Ovary (tissue), 3 donors: Measurements from ENCODE around the gene CPE.

Experiments used
- POLR2A ChIP-seq: fragments of 450-650 bp; IDR thresholded peaks from one replicate; pipeline ENCODE4 v1.6.1; 2017; ENCODE audit warnings: antibody characterized with exemption, mild to moderate bottlenecking, moderate library complexity
- TF ChIP-seq, protein P1 (sequence below), 3 donors: fragments of 450-650 bp in 2 of 3; fragments of 200-600 bp in 1 of 3; IDR thresholded peaks; one replicate each; pipeline versions ENCODE4 v1.5.1 to v1.8.0; 2016 to 2022; ENCODE audit warnings: antibody characterized with exemption in 3 of 3, mild to moderate bottlenecking in 1 of 3
- donor health status: DM: no; HTN: no; CAD: no.

GRCh38 chr4:165518686-165519085 lies 139.9 kb downstream of the CPE start:
- TF ChIP-seq, protein P1, sequence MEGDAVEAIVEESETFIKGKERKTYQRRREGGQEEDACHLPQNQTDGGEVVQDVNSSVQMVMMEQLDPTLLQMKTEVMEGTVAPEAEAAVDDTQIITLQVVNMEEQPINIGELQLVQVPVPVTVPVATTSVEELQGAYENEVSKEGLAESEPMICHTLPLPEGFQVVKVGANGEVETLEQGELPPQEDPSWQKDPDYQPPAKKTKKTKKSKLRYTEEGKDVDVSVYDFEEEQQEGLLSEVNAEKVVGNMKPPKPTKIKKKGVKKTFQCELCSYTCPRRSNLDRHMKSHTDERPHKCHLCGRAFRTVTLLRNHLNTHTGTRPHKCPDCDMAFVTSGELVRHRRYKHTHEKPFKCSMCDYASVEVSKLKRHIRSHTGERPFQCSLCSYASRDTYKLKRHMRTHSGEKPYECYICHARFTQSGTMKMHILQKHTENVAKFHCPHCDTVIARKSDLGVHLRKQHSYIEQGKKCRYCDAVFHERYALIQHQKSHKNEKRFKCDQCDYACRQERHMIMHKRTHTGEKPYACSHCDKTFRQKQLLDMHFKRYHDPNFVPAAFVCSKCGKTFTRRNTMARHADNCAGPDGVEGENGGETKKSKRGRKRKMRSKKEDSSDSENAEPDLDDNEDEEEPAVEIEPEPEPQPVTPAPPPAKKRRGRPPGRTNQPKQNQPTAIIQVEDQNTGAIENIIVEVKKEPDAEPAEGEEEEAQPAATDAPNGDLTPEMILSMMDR (IDR thresholded peaks at IDR 0.05): no peak
- no peak for TF ChIP-seq POLR2A
